Left ventricle myocardium superior (tissue), 1 donor: ENCODE results near the gene KIRREL3. TPM values are rescaled to one million over a fixed set of nuclear protein-coding genes. Genes with fewer than 3 reads are reported as not detected.

Source experiments
- ATAC-seq: fragments of 200-7000 bp; cut with Tn5 transposase; one replicate; pipeline ENCODE4 v1.9.1; 2020; ENCODE audit warnings: mild to moderate bottlenecking, moderate library complexity
- DNase-seq: peaks from one replicate; pipeline ENCODE4 v3.0.0-alpha.2; 2020
- intact Hi-C: fragments of 100-400 bp; cut with micrococcal nuclease; formaldehyde crosslinking; loops from one replicate; pipeline ENCODE4 v1.11.0; 2022
- total RNA-seq: library from RNA; stranded (reverse); fragmentation: NEBNext Ultra II Directional; extraction: Animal tissue kit (Norgen Biotek cat#: 25700); gene quantifications from one replicate; pipeline ENCODE4 v1.2.1, GENCODE V29; 2021
- donor health status: DM: no; HTN: yes; CAD: no; lungs with severe emphysema.

KIRREL3 gene
- total RNA-seq, 1 donor from 2014 or later, result 0.35 TPM

DNA sequence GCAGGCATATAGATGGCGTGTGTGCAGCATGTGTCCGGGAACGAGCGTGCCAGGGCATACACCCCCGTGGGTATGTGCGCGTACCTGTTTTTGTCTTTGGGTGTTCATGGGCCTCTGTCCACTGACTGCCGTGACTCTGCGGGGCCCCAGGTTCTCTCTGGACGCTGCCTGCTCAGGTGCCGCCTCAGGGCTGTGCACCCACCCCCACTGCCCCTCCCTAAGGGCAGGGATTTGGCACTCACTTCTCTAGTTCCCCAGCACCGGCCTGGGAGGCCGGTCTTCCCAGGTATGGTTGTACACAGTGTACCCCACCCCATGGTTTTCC, 533.6 kb downstream of the KIRREL3 start:
- intact Hi-C loops, result no loop called here
- ATAC-seq (no peak), DNase-seq (no peak)

DNA sequence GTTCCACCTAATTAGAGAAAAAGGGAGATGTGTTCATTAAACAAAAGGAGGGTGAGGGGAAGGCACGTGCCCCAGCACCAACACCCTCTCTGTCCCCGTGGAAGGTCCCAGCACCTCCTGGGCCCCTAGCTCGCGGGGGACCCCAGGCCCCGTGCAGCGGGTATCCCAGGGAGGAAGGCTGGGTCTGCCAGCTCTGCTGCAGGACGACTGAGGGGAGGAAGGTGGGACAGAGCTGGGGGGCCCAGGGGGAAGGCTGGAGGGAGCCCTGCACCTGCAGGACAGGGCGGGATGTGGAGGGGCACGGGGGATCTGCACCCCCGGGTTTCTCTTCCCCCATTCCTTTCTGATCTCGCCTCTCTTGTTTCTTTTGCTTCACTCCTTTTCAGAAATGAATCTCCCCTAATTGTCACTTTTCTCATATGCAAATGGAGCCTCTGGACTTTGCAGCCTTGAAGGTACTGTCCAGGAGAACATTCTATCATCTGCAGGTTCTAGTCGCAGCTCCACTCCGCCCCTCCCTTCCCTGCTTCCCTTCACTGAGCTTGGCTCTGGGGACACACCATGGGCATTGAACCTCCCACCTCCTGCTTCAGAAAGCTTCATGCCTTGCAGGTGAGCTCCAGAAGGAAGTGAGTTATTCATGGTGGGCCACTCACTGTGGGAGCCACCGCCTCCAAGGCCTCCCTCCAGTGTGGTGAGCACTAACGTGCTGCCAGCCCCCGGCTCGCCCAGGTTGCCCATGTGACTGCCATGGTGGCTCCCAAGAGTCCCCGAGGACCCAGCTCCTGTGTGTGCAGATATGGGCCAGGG, 534.1 kb downstream of the KIRREL3 start:
- intact Hi-C loops, result no loop called here
- DNase-seq (no peak), ATAC-seq (no peak)

DNA sequence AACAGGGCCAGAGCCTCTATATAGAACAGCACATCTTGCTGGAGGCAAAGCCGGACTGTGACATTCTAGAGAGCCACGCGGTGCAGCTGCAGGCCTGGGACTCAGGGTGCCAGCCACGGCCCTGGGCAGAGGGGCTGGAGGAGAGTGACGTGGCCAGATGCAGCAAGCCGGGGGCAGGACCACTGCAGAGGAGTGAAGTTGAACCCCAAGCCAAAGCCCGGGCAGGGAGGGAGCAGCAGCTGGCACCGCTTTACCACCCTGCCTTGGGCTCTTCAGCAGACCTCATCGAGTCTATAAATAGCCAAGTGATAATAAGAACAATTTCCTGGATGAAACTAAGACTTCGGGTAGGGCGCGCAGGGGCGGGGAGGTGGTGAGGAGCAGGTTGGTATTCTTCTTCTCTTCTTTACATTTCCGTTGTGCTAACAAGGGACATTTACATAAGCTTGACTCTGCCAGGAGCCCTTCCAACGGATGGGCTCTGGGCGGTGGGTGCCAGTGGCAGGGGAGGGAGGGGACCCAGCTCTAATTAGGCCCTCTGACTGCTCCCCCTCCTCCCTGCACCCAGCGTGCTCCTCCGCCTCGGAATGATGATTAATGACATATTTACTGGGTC, 534.9 kb downstream of the KIRREL3 start:
- DNase-seq (no peak), ATAC-seq (peak; percentile 82)
- intact Hi-C loops, result no loop called here

DNA sequence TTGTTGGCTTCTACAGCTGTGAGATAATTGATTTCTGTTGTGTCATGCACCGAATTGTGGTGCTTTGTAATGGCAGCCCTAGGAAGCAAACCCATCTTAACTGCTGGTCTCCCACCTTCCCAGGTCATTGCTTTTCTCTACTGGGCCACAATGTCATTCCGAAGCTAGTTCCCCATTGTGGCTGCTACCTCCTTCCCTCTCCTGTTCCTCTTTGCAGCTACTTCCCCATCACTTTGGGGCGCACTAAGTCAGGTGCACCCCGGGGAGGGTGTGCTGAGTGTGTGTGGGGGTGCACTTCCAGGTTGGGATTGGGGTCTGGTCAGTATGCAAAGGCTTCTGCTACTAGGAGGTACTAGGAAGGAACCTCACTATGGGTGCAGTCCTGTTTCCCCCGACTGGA, 535.8 kb downstream of the KIRREL3 start:
- DNase-seq (no peak), ATAC-seq (no peak)
- intact Hi-C loops, result no loop called here

DNA sequence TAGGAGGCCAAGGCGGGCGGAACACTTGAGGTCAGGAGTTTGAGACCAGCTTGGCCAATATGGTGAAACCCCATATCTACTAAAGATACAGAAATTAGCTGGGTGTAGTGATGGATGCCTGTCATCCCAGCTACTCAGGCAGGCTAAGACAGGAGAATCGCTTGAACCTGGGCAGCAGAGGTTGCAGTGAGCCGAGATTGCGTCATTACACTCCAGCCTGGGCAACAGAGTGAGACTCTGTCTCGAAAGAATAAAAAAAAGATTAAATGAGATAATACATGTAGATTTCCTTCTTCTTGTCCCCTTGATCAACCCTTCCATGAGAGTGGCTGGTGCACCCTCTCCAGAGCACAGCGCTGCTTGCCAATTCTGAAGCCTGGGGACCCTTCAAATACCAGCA, 538.1 kb downstream of the KIRREL3 start:
- intact Hi-C loops, result no loop called here
- DNase-seq, result no peak
- no peak for ATAC-seq

DNA sequence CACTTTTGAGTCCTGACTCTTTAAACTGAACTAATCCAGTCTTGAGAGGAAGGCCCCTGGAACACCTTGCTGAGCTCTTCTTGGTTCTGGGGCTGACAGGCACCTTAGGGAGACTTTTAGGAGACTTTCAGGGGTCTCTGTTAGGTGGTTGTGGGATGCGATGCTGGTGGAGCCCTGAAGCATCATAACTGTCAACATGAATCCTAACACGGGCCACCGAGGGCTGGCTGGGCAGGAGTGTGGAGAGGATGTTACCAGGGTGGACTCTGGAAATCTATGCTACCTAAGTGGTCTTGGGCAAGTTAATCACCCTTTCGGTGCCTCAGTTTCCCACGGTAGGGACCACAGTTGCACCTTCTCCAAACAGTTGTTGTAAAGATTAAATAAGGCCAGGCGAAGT, 538.6 kb downstream of the KIRREL3 start:
- ATAC-seq, result no peak

DNA sequence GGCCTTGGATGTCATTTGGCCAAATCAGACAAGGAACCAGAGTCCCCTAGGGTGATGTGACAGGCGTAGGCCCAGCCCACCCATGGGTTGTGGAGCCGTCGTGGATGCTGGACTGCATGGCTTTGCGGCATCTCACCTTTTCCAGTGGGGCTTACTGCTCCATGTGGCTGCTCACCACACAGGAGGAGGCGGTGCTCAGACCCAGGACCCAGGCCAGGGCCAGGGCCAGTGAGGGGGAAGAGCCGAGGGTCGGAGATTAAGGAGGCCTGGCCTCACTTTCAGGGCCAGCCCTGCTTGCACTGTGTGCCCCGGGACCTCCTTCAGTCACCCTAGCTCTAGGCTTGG, 539.5 kb downstream of the KIRREL3 start:
- no peak for DNase-seq
- intact Hi-C loops, result no loop called here

More for the DNA sequence above, 538.6 kb downstream of the KIRREL3 start:
- DNase-seq, result no peak
- intact Hi-C loops, result no loop called here

DNA sequence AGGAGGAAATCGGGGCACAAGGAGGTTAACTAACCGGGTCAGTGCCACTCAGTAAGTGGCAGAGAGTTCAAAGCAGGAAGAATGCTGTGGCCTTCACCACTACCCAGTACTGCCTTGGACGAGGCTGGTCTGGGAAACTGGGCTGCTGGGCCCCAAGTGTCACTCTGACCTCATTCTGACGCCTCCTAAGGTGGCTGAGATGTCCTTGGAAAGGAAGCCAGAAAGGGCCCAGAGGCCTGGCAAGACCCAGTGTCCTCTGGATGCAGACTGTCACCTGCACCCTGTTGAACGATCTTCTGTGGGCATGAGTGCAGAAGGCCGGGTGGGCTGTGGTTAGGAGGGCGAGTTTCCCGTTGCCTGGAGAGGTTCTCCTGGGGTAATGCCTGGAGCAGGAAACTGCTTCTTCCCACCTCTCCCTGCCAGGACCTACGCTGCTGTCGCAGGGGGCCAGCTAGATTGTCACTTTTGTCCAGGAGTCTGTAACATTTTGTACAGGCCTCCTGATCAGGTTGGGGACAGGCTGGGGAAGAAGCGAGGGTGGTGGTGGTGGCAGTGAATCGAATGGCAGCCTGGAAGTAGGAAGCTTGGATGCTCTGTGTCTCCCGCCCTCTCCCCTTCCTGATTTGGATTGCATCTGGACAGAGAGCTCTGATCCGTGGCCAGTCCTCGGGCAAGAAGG, 540.0 kb downstream of the KIRREL3 start:
- peak; percentile 28 for ATAC-seq
- intact Hi-C loops, result no loop called here
- DNase-seq, result no peak

More for the DNA sequence above, 539.5 kb downstream of the KIRREL3 start:
- no peak for ATAC-seq

DNA sequence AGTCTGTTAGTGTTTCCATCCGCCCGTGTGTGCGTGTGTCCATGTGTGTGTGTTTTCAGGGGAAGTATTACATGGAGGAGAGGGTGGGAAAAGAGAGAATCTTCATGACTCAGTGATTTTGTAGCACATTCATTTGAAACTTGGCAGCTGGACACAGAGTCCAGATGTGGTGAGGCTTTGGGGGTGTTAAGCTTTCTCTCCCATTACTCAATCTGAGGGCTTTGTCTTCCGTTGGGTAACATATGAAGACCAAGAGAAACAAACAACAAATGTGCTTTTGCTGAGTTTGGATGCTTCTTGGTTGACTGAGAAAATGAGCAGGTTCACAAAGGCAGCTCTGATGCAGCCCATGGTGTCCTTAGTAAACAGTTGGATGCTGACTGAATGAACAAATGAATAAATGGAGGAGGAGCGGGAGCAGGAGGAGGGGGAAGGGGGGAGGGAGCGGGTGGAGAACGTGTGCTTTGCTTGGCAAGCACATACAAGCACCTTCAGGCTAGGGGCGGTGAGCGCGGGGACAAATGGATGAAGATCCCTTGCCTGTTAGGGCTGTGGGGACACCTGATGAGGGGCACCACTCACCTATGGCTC, 540.8 kb downstream of the KIRREL3 start:
- no peak for DNase-seq
- intact Hi-C loops, result no loop called here
- peak; percentile 70 for ATAC-seq

DNA sequence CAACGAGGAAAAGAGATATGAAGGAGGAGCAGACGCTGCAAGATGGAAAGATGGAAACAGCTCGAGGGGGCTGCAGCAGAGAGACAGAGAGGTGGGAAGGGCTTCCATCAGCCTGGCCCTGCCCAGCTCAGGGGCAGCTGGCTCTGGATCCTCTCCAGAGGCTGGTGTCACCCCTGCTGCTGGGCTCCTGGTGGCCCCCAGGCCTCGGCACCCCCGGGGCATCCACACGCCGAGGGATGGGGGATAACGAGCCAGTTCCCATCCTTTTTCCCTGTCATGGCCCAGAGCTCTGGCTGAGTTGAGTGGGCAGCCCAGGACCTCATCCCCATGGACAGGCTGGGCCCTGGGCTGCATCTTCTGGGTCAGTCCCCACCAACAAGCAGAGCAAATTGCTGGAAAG, 542.8 kb downstream of the KIRREL3 start:
- no peak for ATAC-seq
- intact Hi-C loops, result no loop called here
- no peak for DNase-seq

DNA sequence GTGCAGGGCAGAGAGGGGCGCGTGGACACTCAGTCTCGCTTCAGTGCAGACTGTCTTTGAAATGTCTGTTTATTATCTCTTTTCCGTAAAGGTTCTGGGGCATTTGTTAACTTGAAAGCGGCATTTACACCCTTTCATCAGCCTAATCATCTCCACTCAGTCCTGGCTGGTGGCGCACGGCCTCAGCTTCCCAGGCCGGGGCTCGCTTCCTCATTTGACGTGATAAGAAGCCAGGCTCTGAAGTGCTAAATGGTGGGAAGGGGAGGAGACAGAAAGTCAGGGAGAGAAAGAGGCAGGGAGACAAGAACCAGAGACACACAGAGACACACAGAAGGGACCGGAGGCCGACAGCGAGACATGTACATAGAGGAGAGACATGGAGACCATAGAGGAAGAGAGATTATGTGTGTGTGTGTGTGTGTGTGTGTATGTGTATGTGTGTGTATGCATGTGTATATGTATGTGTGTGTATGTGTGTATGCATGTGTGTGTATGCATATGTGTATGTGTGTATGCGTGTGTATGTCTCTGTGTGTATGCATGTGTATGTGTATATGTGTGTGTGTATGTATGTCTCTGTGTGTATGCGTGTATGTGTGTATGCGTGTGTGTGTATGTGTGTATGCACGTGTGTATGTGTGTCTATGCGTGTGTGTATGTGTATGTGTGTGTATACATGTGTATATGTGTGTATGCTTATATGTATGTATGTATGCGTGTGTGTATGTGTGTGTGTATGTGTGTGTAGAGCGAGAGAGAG, 543.6 kb downstream of the KIRREL3 start:
- ATAC-seq, result no peak
- no peak for DNase-seq
- intact Hi-C loops, result no loop called here

DNA sequence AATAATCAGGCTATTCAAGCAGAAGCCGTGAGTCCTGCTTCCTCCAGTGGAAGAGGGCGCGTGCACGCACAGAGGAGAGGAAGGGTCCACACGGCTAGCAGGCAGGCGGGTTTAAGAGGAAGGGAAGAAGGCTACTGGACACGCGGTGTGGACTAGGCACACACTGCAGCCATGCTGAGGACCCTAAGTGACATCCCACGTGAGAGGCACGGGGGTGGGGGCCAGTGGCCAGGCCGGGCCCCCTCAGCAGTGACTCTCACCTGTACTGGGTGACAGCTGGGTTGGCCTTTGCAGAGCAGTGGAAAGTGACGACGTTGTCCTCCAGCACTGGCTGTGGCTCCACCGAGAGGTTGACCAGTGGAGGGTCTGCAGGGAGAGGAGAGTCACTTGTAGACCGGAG, 544.5 kb downstream of the KIRREL3 start:
- ATAC-seq, result no peak
- intact Hi-C loops, result no loop called here

DNA sequence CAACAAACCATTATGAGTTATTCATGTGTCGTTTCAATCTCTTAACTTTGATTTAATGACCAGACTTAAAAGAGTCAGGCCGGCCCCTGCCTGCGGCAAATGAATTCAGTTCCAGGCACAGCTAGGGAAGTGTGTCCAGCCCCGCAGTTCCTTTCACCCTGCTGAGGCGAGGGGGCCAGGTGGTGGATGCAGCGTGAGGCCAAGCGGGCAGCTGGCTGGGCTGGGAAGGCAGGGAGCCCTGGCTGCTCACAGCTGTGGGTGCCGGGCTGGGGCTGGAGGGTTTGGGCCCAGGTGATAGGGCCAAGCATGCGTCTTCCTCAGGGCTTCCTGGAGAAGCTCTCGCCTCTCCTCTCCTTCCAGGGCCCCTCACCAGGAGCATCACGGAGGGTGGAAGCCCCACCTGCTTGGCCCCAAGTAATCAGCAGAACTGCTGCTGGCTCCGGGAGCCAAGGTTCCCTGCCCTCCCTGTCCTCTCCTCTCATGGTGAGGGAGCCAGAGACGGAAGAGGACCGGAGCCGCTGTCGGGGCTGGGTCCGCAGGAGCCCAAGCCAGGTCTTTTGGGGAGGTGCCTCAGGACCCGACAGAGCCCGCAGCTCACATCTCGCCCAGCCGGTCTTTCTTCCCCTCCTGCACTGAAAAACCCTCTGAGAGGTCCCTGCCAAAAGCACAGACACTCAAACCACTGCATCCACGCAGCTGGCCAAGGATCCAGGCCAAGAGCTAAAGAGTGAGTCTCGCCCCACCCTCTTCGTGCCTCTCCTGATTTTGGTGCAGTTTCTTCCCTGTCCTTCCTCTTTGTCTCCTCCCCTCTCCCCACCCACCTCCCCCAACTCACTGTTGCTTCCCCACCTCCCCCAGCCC, 548.1 kb downstream of the KIRREL3 start:
- ATAC-seq (peak; percentile 68), DNase-seq (peak; percentile 49)
- intact Hi-C loops, result no loop called here

More for the DNA sequence above, 544.5 kb downstream of the KIRREL3 start:
- no peak for DNase-seq

DNA sequence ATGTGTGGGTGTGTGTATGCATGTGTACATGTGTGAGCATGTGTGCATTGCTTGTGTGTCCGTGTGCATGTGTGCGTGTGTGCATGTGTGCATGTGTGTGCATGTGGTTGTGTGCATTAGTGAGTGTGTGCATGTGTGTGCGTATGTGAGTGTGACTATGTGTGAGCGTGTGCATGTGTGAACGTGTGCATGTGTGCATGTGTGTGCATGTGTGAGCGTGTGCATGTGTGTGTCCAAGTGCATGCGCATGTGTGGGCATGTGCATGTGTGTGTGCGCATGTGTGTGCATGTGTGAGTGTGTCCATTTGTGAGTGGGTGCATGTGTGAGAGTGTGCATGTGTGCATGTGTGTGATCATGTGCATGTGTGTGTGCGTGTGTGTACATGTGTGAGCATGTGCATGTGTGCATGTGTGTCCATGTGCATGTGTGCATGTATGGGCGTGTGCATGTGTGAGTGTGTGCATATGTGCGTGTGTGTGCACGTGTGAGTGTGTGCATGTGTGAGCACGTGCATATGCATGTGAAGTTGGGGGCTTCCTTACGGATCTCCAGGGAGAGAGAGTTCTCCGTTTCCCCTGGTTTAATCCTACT, 549.3 kb downstream of the KIRREL3 start:
- no peak for ATAC-seq
- intact Hi-C loops, result no loop called here
- DNase-seq, result no peak

DNA sequence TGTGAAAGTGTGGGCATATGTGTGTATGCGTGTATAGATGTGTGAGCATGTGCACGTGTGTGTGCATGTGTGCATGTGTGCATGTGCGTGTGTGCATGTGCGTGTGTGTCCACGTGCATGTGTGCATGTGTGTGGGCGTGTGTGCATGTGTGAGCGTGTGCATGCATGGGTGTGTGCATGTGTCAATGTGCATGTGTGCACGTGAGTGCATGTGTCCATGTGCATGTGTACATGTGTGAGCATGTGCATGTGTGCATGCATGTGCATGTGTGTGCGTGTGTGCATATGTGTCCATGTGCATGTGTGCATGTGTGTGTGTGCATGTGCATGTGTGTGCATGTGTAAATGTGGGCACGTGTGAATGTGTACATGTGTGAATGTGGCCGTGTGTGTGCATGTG, 549.8 kb downstream of the KIRREL3 start:
- ATAC-seq (no peak), DNase-seq (no peak)
- intact Hi-C loops, result no loop called here

DNA sequence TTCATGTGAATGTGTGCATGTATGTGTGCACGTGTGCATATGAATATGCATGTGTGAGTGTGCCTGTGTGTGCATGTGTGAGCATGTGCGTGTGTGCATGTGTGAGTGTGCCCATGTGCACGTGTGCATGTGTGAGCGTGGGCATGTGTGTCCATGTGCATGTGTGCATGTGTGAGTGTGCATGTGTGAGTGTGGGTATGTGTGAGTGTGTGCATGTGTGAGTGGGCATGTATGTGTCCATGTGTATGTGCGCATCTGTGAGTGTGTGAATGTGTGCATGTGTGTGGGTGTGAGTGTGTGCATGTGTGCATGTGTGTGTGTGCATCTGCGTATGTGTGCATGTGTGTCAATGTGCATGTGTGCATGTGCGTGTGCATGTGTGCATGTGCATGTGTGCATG, 550.4 kb downstream of the KIRREL3 start:
- ATAC-seq (no peak), DNase-seq (no peak)
- intact Hi-C loops, result no loop called here

DNA sequence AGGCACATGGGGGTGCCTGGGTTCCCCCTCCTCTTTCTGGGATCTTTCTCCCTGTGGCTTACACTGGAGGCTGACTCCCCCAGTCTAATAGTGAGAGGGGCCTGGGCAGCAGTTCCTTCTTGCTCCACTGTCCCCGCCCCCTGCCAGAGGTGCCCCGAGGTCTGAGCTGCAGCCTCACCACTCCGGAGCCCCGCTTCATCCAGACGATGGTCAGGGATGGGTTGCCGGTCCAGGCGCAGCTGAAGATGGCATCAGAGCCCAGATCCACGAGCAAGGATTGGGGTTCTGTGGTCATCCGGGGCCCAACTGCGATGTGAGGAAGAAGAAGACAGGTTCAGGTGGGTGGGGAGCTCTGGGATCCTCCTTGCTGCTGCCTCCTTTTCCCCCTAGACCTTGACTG, 554.0 kb downstream of the KIRREL3 start:
- DNase-seq (no peak), ATAC-seq (no peak)
- intact Hi-C loops, result loop anchor here (10.0 kb wide), 2 partner anchors 548 to 898 kb away; no protein-coding TSS in a partner anchor

DNA sequence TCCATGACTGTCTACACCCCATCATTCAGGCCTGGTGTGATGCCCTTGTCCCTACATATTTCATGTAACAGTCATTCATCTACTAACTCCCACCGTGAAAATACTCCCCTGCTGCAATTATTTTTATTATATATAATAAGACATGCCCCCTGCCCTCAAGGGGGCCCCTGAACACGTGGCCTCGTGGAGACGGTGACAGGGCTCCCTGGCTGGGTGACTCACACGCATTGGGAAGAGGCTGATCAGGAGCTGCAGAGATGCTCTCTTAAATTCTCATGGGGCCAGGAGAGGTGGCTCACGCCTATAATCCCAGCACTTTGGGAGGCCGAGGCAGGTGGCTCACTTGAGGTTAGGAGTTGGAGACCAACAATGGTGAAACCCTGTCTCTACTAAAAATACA, 556.5 kb downstream of the KIRREL3 start:
- ATAC-seq (no peak), DNase-seq (no peak)
- intact Hi-C loops, result loop anchor here (10.0 kb wide), 2 partner anchors 551 to 901 kb away; no protein-coding TSS in a partner anchor
